RWPE2 (cell line): Measurements from ENCODE around the gene TNFRSF25.

Source experiments
- ATAC-seq: fragments of 200-7000 bp; cut with Tn5 transposase; 3 replicates; pipeline ENCODE4 v1.9.1; 2021; ENCODE audit warnings: low read depth
- DNase-seq: peaks from one replicate; pipeline ENCODE4 v3.0.0-alpha.2; 2020; ENCODE audit warnings: low spot score
- H3K27ac ChIP-seq: fragments of 450-650 bp; 2 replicates; pipeline ENCODE4 v1.5.1; 2017; ENCODE audit warnings: mild to moderate bottlenecking; ENCODE audit not compliant: poor library complexity, severe bottlenecking
- H3K27me3 ChIP-seq: fragments of 250-450 bp; sonication (Bioruptor Pico); 2 replicates; pipeline ENCODE4 v1.5.1; 2021; ENCODE audit warnings: mild to moderate bottlenecking, moderate library complexity; ENCODE audit not compliant: insufficient read depth, poor library complexity, severe bottlenecking
- H3K36me3 ChIP-seq: fragments of 250-450 bp; sonication (Bioruptor Pico); 2 replicates; pipeline ENCODE4 v1.5.1; 2020; ENCODE audit warnings: low read depth, mild to moderate bottlenecking, moderate library complexity
- H3K4me1 ChIP-seq: fragments of 250-450 bp; sonication (Bioruptor Pico); 2 replicates; pipeline ENCODE4 v1.5.1; 2021; ENCODE audit warnings: mild to moderate bottlenecking, moderate library complexity; ENCODE audit not compliant: insufficient read depth, poor library complexity, severe bottlenecking
- H3K4me3 ChIP-seq: fragments of 250-450 bp; sonication (Bioruptor Pico); 2 replicates; pipeline ENCODE4 v1.5.1; 2021; ENCODE audit warnings: mild to moderate bottlenecking, moderate library complexity; ENCODE audit not compliant: severe bottlenecking
- H3K9me3 ChIP-seq: fragments of 250-450 bp; sonication (Bioruptor Pico); 2 replicates; pipeline ENCODE4 v1.5.1; 2021; ENCODE audit warnings: mild to moderate bottlenecking, moderate library complexity; ENCODE audit not compliant: severe bottlenecking
- CTCF ChIP-seq: fragments of 450-650 bp; IDR thresholded peaks from one replicate; pipeline ENCODE4 v1.5.1; 2017; ENCODE audit warnings: mild to moderate bottlenecking, moderate library complexity; ENCODE audit not compliant: poor library complexity, severe bottlenecking

TNFRSF25 gene

GRCh38 chr1:6502000-6502891, 36.3 kb upstream of the TNFRSF25 start:
- H3K27me3 ChIP-seq: no peaks in the 10 kb centered on the region
- H3K9me3 ChIP-seq: no peaks in the 10 kb centered on the region
- ATAC-seq (no peak), DNase-seq (peak; percentile 61)
- no peaks in the 10 kb centered on the region for H3K4me1 ChIP-seq
- TF ChIP-seq CTCF: no peak
- no peaks in the 10 kb centered on the region for H3K36me3 ChIP-seq
- no peak overlapping the region for H3K27ac ChIP-seq
- no peak overlapping the region for H3K4me3 ChIP-seq

GRCh38 chr1:6501279-6501813, 35.4 kb upstream of the TNFRSF25 start:
- DNase-seq (no peak), ATAC-seq (no peak)
- Histone ChIP-seq H3K4me1 (no peaks in the 10 kb centered on the region), H3K4me3 (no peak overlapping the region), H3K27me3 (no peaks in the 10 kb centered on the region), H3K27ac (no peak overlapping the region), H3K36me3 (no peaks in the 10 kb centered on the region), H3K9me3 (no peaks in the 10 kb centered on the region)
- TF ChIP-seq CTCF: no peak

GRCh38 chr1:6500544-6501278, 34.7 kb upstream of the TNFRSF25 start:
- no peak overlapping the region for H3K27ac ChIP-seq
- H3K27me3 ChIP-seq: no peaks in the 10 kb centered on the region
- no peak for TF ChIP-seq CTCF
- H3K4me3 ChIP-seq: no peak overlapping the region
- no peak for DNase-seq
- no peaks in the 10 kb centered on the region for H3K4me1 ChIP-seq
- no peak for ATAC-seq
- H3K36me3 ChIP-seq: no peaks in the 10 kb centered on the region
- no peaks in the 10 kb centered on the region for H3K9me3 ChIP-seq

GRCh38 chr1:6499296-6499695, 33.3 kb upstream of the TNFRSF25 start:
- Histone ChIP-seq H3K27ac (no peak overlapping the region), H3K9me3 (no peaks in the 10 kb centered on the region), H3K4me3 (no peak overlapping the region), H3K27me3 (no peaks in the 10 kb centered on the region), H3K36me3 (no peaks in the 10 kb centered on the region), H3K4me1 (no peaks in the 10 kb centered on the region)
- ATAC-seq (no peak), DNase-seq (no peak)
- TF ChIP-seq CTCF: no peak
